ENCODE measurements around the gene ARID3A. TPM values are rescaled to one million over a fixed set of nuclear protein-coding genes. Genes with fewer than 3 reads are reported as not detected.

The ARID3A gene
- total RNA-seq, 1 experiment from 2014 or later = 28.9 TPM

- no peaks in the 10 kb centered on the region; the same call in 1 of the 2 replicates for H3K4me1 ChIP-seq (ENCODE audit: control insufficient read depth, insufficient read depth, low read length)
- in situ Hi-C loops (cut with HindIII; ENCODE audit: low pct_unique_long_range_greater_than_20kb, low sequenced_read_pairs) = no loop called here
- H3K27ac ChIP-seq (ENCODE audit: low read length) = no peak overlapping the region
- H3K9me3 ChIP-seq (ENCODE audit: control insufficient read depth, insufficient read depth, low read depth, low read length) = no peaks in the 10 kb centered on the region
- DNase-seq (ENCODE audit: low read depth, low spot score) (no peak), ATAC-seq (no peak)
- intact Hi-C loops (cut with micrococcal nuclease; ENCODE audit: unreplicated experiment) = no loop called here
- TF ChIP-seq CTCF (IDR thresholded peaks at IDR 0.05) (no peak), TCF7L2 (IDR thresholded peaks at IDR 0.05; ENCODE audit: low read depth, low read length) (no peak), REST (IDR thresholded peaks at IDR 0.05; ENCODE audit: insufficient read depth in 1 of 2, low read depth in 2 of 2, low read length in 1 of 2) (no peak), POLR2AphosphoS5 (IDR thresholded peaks at IDR 0.05; ENCODE audit: low read depth, low read length) (no peak), SIN3A (IDR thresholded peaks at IDR 0.05; ENCODE audit: borderline replicate concordance, insufficient read depth, low read depth, low read length) (no peak)
- H3K27me3 ChIP-seq (ENCODE audit: control insufficient read depth, insufficient read depth, low read length) = no peaks in the 10 kb centered on the region
- no peak overlapping the region for H3K4me3 ChIP-seq (ENCODE audit: low read depth in 2 of 2, low read length in 2 of 2)
- CTCF ChIA-PET = no interaction called here
- BruUV-seq (replicated peaks) = no TSS peak
- no peaks in the 10 kb centered on the region for H3K36me3 ChIP-seq (ENCODE audit: control insufficient read depth, insufficient read depth, low read length)
- POLR2A ChIA-PET = no interaction called here
These were observed 76.8 kb downstream of the ARID3A start for GRCh38 chr19:1002600-1002999.

GRCh38 chr19:1003283-1003682 is 77.4 kb downstream of the ARID3A start:
- DNase-seq (ENCODE audit: low read depth, low spot score) = no peak
- intact Hi-C loops (cut with micrococcal nuclease; ENCODE audit: unreplicated experiment) (no loop called here), in situ Hi-C loops (cut with HindIII; ENCODE audit: low pct_unique_long_range_greater_than_20kb, low sequenced_read_pairs) (no loop called here)
- ChIA-PET CTCF (no interaction called here), POLR2A (no interaction called here)
- no peak overlapping the region for H3K4me3 ChIP-seq (ENCODE audit: low read depth in 2 of 2, low read length in 2 of 2)
- no peaks in the 10 kb centered on the region; the same call in 1 of the 2 replicates for H3K4me1 ChIP-seq (ENCODE audit: control insufficient read depth, insufficient read depth, low read length)
- no TSS peak for BruUV-seq (replicated peaks)
- H3K27me3 ChIP-seq (ENCODE audit: control insufficient read depth, insufficient read depth, low read length) = no peaks in the 10 kb centered on the region
- H3K27ac ChIP-seq (ENCODE audit: low read length) = no peak overlapping the region
- no peaks in the 10 kb centered on the region for H3K36me3 ChIP-seq (ENCODE audit: control insufficient read depth, insufficient read depth, low read length)
- ATAC-seq = no peak
- TF ChIP-seq REST (IDR thresholded peaks at IDR 0.05; ENCODE audit: insufficient read depth in 1 of 2, low read depth in 2 of 2, low read length in 1 of 2) (no peak), SIN3A (IDR thresholded peaks at IDR 0.05; ENCODE audit: borderline replicate concordance, insufficient read depth, low read depth, low read length) (no peak), TCF7L2 (IDR thresholded peaks at IDR 0.05; ENCODE audit: low read depth, low read length) (no peak), CTCF (IDR thresholded peaks at IDR 0.05) (no peak), POLR2AphosphoS5 (IDR thresholded peaks at IDR 0.05; ENCODE audit: low read depth, low read length) (no peak)
- H3K9me3 ChIP-seq (ENCODE audit: control insufficient read depth, insufficient read depth, low read depth, low read length) = no peaks in the 10 kb centered on the region

Data from Panc1 (cell line).